ENCODE results near the gene SNX20.
A peak's percentile ranks its signal among the peaks of the same experiment; 100 is the strongest.

SNX20 gene

DNA sequence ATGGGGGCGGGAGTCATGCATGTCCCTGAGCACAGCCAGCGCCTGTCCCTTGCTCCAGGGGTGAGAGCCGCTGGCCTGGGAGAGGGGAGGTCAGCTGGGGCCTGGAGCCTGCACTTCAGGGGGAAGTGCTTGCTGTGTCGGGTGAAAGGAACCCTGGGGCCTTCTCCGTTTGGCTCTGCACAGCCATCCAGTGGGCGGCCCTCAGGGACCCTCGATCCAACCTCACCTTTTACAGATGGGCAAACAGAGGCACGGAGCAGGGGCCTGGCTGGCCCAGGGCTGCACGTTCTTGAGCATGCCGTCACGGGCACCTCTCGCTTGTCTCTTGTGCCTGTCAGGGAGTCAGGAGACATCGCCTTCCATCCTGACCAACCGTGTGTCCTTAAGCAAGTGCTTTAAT, 1.8 kb downstream of the SNX20 start:
- DNase-seq: no peak

DNA sequence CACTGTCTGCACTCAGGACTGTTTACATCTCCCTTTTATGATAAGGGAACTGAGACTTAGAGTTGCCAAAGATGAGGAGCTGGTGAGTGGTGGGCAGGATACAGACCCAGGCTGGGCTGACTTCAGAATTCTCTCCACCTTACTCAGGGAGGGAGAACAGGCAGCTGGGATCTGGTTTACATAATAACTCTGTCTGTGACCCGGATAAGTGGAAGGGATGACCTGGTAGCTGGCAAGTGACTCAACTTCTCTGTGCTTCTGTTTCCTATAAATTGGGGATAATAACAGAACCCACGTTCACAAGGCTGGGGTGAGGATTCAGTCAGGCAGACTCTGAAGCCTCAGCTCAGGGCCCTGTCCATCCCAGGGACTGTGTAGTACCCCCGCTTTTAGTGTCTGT, 2.6 kb downstream of the SNX20 start:
- DNase-seq: no peak

DNA sequence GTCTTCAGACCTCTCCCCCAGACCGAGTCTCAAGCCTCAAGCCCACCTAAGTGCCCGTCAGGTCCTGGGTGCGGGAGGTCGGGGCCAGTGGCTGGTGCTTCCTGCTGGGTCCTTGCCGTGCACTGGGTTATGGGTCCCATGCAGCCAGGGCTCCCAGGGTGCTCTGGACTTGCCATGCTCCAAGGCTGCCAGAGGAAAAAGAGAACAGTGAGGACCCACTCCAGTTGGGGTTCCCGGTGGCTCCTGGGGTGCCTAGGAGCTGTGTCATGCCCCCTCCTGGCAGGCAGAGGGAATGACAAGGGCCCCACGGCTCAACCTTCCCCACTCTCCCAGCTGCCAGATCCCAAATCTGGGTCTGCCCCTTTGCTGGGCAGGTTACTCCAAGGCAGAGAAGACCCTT, 3.8 kb downstream of the SNX20 start:
- DNase-seq: no peak

DNA sequence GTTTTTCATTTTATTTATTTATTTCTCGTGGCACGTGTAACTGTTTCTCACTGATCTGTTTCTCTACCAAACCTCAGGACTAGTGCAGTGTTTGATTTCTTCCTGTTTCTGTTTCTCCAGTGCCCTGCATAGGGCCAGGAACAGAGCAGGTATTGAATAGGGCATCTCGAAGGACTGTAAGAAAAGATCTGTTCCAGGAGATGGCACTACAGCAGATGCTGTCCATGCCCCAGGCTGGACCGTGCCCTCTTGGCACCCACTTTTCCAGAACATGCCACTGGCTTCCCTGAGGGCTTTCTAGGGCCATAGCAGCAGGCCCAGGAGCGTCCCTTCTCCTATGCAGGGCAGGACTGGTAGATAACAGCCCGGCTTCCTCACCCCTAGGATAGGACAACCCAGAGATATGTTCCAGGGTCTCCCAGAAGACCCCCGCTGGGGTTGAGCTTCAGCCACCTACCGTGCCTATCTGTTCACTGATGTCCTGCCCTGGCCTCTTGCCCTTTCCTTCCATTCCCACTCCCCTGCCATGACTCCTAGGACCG, 4.4 kb downstream of the SNX20 start:
- DNase-seq: no peak

DNA sequence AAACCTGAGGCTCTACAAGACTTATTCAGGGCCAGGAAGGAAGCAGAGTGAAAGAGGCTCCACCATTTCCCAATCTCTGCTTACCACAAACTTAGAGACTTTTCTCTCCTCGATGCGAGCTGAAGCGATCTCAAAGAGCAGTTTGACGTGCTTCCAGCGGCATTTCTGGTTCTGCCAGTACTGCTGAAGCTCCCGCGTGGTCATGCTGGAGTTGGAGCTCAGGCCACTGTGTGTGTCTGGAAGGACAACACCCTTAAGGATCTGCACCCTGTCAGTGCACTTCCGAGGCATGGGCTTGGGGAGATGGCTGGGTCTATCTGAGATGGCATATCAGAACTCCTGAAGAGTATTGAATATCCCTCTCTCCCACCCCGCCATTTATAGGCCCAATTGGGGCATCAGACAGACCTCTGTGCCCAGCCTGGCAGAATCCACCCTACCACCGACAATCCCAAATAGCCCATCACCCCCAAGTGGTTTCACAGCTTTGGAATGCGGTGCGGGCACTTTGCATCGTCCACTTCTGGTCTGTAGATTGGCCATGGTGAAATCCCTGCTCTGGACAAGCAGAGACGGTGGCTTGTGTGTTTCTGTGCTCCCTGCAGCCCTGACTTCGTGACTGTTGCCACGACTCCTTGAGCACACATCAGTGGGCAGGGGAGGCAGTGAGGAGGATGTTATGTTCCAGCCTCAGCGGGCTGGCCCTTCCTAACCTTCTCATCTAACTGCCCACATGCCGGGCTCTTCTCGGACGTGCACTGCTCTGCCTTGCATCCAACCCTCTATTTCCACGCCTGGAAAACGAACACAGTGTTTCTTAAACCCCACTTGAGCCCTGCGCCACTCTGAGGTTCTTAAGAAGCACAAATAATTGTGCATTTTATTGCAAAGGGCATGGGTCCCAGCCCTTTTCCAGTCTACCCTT, 5.2 kb downstream of the SNX20 start:
- DNase-seq: no peak

DNA sequence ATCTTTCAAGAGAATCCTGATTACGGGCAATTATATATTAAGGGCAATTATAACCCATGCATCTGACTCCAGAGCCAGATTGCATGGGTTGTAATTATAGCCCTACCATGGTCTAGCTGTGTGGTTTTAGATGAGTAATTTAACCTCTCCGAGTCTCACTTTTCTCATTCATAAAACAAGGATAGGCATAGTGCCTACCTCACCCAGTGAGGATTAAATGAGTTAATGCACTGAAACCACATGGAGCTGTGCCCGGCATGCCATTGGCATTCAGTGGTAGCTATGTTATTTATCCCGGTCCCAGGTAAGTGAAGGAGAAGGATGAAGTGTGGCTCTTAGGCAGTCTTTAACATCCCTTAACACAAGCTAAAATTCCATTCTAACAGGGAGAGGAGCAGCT, 6.3 kb downstream of the SNX20 start:
- no peak for DNase-seq

DNA sequence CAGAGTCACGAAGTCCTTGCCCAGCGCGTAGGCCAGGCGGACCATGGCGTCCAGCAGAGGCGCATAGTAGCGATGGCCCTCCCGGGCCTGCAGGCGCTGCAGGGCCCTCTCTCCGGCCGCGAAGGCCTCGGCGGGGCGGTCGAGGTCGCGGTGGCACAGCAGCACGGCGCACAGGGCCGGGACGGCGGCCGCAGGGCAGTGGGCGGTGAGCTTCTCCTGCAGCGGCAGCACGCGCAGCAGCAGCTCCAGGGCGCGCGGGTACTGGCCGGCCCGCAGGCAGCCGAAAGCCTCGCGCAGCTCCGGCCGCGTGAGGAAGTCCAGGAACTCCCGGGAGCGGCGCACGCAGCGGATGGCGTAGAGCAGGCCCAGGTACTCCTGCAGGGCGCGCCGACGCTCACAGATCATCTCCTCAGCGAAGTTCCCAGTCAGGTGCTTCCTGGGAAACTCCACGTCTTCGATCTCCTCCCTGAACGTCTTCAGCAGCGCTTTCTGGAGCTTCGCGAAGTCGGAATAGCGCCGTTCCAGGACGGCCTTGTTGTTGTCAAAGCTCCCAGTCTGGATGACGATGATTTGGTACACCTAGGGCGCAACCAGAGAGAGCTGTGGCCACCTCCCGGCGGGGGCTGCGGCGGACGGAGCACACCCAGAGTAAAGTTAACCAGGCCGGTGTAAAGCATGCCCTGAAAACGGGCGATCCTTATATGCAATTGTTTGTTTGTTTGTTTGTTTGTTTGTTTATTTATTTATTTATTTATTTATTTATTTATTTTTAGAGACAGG, 7.4 kb downstream of the SNX20 start:
- no peak for DNase-seq

DNA sequence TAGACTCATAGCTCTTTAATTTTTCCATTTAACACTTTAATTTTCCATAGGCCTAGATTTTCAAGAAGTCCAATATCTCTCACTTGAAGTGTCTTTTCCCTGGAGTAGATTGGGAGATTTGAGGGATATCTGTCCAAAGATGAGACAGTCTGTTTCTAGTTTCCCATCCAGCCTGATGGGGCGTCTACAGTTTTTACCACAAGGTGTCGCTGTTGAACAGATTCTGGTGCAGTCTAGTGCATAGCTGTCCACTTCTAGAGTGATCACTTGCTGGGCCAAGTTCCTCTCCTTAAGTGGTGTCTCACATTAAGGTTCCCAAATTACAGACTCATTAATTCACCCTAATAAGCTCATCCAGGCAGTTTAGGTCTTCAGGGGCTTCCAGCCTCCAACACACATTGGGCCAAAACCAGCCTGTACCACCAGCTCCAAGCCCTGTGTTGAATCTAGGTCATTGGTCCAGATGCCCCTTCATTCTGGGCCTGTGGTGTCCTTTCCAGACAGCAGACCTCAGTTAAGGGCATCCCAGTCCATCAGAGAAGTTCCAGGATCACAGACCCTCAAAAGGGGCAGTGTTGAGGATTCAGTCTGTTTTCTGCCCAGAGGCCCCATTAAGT, 9.4 kb downstream of the SNX20 start:
- peak in 1 of 2 experiments; percentile 0 for DNase-seq

DNA sequence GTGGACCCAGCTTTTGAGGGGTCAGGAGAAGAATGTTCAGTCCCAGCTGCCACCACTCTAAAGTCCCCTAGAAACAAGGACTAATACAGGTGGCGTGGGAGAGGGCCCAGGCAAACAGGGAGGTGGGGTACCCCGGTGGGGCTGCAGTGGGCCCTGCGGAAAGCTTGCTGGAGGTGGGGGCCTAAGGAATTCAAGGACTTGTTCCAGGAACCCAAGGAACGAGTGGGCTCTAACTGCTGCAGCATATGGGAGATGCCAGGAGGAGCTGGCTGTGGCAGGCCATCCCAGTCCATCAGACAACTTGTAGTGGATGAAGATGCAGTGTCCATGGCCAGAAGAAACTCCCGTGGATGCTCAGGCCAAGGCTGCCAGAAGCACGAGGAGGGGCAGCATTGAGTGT, 10.6 kb downstream of the SNX20 start:
- no peak for DNase-seq

DNA sequence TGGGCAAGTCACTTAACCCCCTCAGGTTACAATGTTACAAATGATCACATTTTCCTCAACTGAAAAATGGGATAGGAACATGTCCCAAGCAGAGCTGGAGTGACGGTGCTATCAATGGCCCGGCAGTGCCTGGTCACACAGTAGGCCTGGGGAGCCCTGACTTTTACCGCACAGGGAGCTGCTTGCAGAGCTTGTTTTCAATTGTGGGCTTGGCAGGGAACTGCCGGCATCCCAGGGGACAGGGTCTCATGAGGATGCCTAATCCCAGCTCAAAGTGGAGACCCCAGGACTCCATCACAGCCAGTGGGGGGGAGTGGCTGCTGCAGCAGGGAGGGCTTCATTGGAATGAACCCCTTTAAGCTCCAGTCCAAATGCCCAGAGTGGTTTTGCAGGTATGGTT, 11.4 kb downstream of the SNX20 start:
- DNase-seq: no peak

DNA sequence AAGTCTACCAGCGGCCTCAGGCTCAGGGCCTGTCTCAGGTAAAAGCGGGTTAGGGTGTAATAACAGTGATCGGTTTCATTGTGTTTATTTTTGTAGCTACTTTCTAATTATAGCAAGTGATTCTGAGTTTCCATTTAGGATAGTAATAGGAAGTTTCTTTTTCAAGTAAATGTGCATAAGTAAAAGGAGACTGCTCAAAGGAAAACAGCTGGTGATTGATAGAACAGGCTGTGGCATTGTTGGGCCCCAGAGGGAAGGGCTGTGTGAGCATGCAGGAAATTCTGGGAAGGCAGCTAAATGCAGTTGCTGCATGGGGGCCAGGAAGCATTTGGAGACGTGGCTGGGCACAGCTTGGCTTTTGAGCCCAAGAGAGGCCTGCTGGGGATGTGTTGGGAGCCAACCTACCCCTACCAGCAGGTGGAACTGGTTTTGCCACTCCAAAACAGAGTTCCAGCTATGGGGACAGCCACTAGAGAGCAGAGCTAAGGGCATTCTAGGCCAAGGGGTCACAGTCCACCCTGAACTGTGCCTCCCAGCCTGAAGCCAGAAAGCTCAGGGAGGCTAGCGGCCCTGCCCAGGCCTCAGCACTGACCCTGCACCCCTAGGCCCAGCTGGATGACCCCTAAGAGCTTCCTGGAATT, 12.6 kb downstream of the SNX20 start:
- no peak for DNase-seq

DNA sequence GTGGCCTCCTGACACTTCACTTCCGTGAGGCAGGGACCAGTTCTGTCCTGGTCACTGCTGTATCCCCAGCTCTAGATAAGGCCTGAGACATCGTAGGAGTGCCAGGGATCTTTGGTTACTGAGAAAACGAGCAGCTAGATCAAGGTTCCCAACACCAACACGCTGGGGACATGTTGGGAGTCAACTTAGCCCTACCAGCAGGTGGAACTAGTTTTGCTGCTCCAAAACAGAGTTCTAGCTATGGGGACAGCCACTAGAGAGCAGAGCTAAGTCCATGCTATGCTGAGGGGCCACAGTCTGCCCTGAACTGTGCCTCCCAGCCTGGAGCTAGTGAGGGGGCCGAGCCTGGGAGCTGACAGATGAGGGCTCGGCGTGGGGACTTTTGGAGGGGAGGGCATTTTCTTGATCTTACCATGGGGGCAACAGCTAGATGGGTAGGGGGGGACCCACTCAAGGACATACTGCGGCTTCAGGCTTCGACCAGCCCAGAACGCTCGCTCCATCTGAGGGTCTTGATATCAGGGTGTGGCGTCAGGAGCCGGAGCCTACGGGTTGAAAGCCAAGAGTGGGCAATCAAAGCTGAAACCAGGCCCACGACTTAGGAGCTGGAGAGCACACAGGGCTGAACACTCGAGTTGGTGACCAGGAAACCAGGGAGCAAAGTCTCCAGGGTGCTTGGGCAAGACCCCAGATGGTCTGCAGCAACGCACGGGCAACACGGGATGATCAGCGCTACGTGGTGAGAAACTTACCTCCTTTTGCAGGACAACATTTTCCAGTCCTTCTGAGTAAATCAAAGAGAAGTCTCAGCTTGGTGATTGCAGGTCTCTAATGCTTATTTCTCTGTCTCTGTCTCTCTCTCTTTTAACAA, 13.4 kb downstream of the SNX20 start:
- no peak for DNase-seq

DNA sequence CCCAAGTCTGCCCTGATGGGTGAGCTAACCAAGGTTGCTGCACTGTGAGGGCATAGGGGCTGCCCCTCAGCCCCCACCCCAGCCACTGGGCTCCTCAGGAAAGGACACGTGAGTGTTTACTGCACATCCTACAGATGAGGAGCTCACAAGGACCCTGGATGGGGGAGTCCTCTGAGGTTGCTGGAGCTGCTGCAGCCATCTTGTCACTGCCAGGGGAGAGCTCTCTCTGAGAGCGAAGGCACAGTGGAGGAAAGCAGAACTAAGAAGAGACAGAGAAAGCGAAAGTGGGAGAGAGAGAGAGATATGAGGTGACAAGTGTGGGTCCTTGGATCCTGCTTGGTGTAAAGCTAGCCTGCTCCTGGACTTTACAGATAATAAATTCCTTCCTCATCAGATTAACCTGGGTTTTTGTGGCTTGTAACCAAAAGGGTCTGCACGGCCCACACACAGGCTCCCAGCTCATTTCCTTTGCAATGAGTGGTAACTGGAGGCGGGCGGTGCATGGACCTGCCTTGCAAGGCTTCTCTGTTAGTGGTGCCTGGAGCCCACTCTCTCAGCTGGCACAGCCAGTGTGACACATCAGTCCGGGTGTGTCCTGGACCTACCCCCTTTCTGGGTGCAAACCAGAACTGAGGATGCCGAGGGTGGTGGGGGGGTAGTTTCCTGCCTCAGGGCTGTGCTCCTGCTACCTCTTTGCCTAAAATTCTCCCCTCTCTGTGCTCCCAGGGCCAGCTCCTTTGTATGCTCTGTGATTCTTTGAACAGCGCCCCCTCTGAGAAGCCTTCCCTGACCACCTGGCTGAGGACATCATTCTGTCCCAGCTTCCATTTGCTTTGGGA, 14.2 kb downstream of the SNX20 start:
- DNase-seq: no peak

DNA sequence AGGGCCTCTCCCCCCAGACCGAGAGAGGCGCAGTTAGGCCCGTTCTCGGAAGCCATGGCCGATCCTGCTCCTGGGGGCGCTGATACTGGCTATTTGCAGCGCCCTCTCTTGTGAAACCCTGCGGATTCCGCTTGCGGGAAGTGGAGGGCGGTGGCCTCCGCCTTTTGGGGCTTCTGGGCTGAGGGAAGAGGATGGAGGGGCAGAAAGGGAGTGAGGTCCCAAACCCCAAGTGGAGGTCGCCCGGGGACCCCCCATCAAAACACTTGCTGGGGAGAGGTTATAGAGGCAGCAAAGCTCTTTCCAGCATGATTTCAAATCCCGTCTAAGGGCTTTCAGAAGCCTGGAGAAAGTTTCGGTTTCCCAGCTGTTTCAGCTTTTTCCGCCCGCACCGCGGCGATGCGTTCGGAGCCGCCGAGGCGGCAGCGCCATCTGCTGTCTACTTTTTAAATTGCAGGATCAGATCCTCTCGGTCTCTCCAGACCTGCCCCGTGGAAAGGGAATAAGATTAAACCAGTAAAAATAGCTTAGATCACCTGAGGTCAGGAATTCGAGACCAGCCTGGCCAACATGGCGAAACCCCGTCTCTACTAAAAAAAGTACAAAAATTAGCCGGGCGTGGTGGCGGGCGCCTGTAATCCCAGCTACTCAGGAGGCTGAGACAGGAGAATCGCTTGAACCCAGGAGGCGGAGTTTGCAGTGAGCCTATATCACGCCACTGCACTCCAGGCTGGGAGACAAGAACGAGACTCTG, 15.8 kb downstream of the SNX20 start:
- peak; percentile 37 to 44 for DNase-seq

DNA sequence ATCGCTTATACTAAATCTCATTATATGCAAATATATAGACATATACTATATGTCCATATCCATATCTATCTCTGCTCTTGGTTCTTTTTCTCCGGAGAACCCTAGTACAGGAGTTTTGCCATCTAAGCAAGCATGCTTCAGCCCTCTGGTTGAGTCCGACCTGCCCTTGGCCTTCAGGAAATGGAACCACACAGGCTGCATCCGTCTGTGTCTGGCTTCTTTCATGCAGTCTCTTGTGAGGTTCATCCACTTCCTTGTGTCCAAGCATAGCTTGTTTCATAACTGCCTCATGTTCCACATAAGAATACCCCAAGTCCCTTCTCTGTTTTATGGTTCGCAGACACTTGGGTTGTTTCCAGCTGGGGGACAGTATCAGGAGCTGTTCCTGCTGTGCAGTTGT, 16.8 kb downstream of the SNX20 start:
- no peak for DNase-seq

DNA sequence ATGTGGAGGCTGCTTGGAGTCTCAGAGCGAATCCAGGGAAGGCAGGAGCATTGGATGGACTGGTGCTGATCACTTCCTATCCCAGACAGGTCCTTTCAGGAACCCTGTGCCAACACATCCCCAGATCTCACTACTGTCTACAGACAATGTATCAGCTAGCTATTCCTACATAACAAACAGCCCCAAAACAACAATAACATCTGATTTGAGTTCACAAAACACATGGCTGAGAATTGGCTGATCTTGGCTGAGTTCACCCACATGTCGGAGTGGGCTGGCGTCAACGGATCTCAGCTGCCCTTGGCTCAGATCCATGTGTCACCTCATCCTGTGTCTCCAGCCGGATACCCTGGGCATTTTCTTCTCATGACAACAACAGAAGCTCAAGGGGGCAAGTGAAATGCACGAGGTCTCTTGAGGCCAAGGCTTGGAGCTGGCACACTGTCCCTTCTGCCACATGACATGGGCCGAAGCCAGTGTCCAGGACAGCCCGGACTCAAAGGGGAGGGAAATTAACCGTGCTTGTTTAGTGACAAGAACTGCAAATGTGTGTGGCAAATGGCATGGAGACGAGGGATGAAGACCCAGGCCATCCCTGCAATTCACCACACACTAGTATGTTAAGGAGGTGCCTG, 18.7 kb downstream of the SNX20 start:
- no peak for DNase-seq

DNA sequence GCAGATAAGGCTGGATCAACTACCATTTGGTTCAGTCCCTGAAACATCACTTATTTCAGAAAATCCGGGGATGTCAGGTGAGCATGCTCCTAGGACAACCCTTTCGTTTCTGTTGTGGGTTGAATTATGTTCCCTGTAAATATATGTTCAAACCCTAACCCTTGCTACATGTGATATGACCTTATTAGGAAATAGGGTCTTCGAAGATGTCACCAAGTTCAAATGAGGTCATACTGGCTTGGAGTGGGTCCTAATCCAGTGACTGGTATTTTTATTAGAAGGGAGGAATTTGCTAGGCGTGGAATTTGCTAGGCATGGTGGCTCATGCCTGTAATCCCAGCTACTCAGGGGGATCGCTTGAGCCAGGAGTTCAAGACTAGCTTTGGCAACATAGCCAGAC, 21.3 kb downstream of the SNX20 start:
- no peak for DNase-seq

DNA sequence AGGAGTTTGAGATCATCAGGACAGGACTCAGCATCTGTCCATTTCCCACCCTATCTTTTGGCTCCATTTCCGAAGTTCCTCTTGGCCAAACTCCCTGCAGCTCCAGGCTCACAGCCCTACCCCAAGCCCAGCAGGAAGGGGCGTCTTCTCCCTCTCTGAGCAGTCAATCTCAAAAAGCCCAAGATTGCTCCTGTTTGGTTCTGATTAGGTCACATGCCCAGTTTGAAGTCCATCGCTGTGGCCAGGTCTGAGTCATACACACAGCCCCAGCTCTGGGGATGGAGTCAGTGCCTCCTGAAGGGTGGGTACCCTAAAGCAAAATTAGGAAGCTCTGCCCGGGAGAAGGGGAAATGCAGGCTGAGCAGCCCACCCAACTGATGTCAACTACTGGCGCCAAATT, 23.9 kb downstream of the SNX20 start:
- DNase-seq: no peak

DNA sequence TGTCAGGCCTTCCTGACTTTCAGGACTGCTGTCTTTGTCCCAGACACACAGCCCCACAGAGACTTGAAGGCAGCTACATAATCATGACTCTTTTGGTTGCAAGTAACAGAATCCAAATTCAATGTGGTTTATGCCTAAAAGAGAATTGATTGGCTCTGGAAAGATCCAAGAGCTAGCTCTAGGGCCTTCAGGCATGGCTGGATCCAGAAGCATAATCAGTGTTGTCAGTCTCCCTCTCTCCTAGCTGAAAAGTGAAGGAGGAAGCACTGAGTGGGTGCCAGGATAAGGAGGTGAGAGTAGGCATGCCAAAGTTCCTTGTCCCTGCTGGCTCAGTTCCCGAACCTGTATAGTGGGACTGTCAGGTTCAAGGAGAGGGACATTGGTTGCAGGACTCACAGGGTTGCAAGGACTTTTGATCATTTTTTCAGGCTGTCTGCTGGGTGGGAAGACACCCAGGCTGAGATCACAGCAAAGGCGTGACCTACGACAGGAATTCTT, 25.5 kb downstream of the SNX20 start:
- no peak for DNase-seq

Data from NCI-H2081 (cell line).